Neural cell (in vitro differentiated cells): Measurements from ENCODE around the gene SERPINB3. TPM values are rescaled to one million over a fixed set of nuclear protein-coding genes. Genes with fewer than 3 reads are reported as not detected.
"Not testable (repeated sequence)": the region's sequence is repeated elsewhere in the genome, so short reads cannot be mapped to it uniquely, and the experiment has no call there.

Experiments used
- H2AFZ ChIP-seq: fragments of 200-600, 300-800 bp; sonication (generic), shearing (Covaris generic); 2 replicates; pipeline ENCODE4 v1.6.0; 2014; ENCODE audit warnings: low read depth, mild to moderate bottlenecking, antibody characterized with exemption, low read length, moderate library complexity
- H3F3A ChIP-seq: fragments of 200-600 bp; shearing (Covaris generic); 2 replicates; pipeline ENCODE4 v1.6.1; 2016; ENCODE audit warnings: mild to moderate bottlenecking, moderate library complexity, mixed read lengths, antibody characterized with exemption, low read length; ENCODE audit not compliant: insufficient read depth, poor library complexity, severe bottlenecking
- H3K27ac ChIP-seq: fragments of 200-600, 300-800 bp; sonication (generic), shearing (Covaris generic); 2 replicates; pipeline ENCODE4 v1.5.1; 2014; ENCODE audit warnings: mild to moderate bottlenecking, low read length, moderate library complexity
- H3K27me3 ChIP-seq: fragments of 300-800, 200-600 bp; sonication (generic), shearing (Covaris generic); 2 replicates; pipeline ENCODE4 v1.6.0; 2014; ENCODE audit warnings: mild to moderate bottlenecking, low read depth, low read length, moderate library complexity; ENCODE audit not compliant: insufficient read depth
- H3K36me3 ChIP-seq: fragments of 300-800, 200-600 bp; sonication (generic), shearing (Covaris generic); 2 replicates; pipeline ENCODE4 v1.5.1; 2014; ENCODE audit warnings: mild to moderate bottlenecking, antibody characterized with exemption, low read length, moderate library complexity; ENCODE audit not compliant: insufficient read depth
- H3K4me2 ChIP-seq: fragments of 300-800, 200-600 bp; sonication (generic), shearing (Covaris generic); 2 replicates; pipeline ENCODE4 v1.6.0; 2014; ENCODE audit warnings: mild to moderate bottlenecking, low read length
- H3K4me3 ChIP-seq: fragments of 300-800, 200-600 bp; sonication (generic), shearing (Covaris generic); 2 replicates; pipeline ENCODE4 v1.5.1; 2014; ENCODE audit warnings: mild to moderate bottlenecking, low read length, moderate library complexity
- H3K79me2 ChIP-seq: fragments of 200-600 bp; shearing (Covaris generic); replicated peaks from 2 replicates; pipeline ENCODE4 v1.6.0; 2014; ENCODE audit warnings: mild to moderate bottlenecking, low read length, moderate library complexity; ENCODE audit not compliant: insufficient read depth
- H3K9ac ChIP-seq: fragments of 300-800, 200-600 bp; sonication (generic), shearing (Covaris generic); 2 replicates; pipeline ENCODE4 v1.6.1; 2016; ENCODE audit warnings: mild to moderate bottlenecking, low read length, mixed read lengths
- H3K9me2 ChIP-seq: fragments of 200-600 bp; shearing (Covaris generic); 2 replicates; pipeline ENCODE4 v1.6.1; 2016; ENCODE audit warnings: mild to moderate bottlenecking, low read length, mixed read lengths; ENCODE audit not compliant: insufficient read depth
- H3K9me3 ChIP-seq: fragments of 200-600, 300-800 bp; sonication (generic), shearing (Covaris generic); 2 replicates; pipeline ENCODE4 v1.6.1; 2016; ENCODE audit warnings: mild to moderate bottlenecking, mixed run types, low read length, moderate library complexity, mixed read lengths
- H4K20me1 ChIP-seq: fragments of 200-600 bp; shearing (Covaris generic); 2 replicates; pipeline ENCODE4 v1.6.1; 2016; ENCODE audit warnings: mild to moderate bottlenecking, mixed run types; ENCODE audit not compliant: insufficient read depth
- CTCF ChIP-seq: fragments of 450-650 bp; IDR thresholded peaks from 2 replicates; pipeline ENCODE4 v1.5.1; 2014; ENCODE audit warnings: antibody characterized with exemption, mild to moderate bottlenecking, moderate library complexity; ENCODE audit not compliant: poor library complexity, severe bottlenecking
- EP300 ChIP-seq: fragments of 450-650 bp; conservative IDR thresholded peaks from 2 replicates; pipeline ENCODE4 v1.6.1; 2014; ENCODE audit warnings: antibody characterized with exemption, mild to moderate bottlenecking, moderate library complexity; ENCODE audit not compliant: poor library complexity, severe bottlenecking
- EZH2 ChIP-seq: fragments of 200-600, 300-800 bp; shearing (Covaris generic), sonication (generic); IDR thresholded peaks from 2 replicates; pipeline ENCODE4 v1.6.1; 2014; ENCODE audit warnings: antibody characterized with exemption, low read length, borderline replicate concordance, mild to moderate bottlenecking; ENCODE audit not compliant: insufficient read depth, poor library complexity, severe bottlenecking
- MXI1 ChIP-seq: fragments of 450-650 bp; conservative IDR thresholded peaks from 2 replicates; pipeline ENCODE4 v1.6.1; 2014; ENCODE audit warnings: antibody characterized with exemption, mild to moderate bottlenecking; ENCODE audit not compliant: poor library complexity, severe bottlenecking
- POLR2AphosphoS5 ChIP-seq: IDR thresholded peaks from 2 replicates; pipeline ENCODE4 v1.6.1; 2012
- RAD21 ChIP-seq: fragments of 450-650 bp; conservative IDR thresholded peaks from 2 replicates; pipeline ENCODE4 v1.6.1; 2014; ENCODE audit warnings: antibody characterized with exemption, mild to moderate bottlenecking, moderate library complexity
- REST ChIP-seq: IDR thresholded peaks from 2 replicates; pipeline ENCODE4 v1.6.1; 2012; ENCODE audit warnings: borderline replicate concordance
- SMC3 ChIP-seq: fragments of 450-650 bp; conservative IDR thresholded peaks from 2 replicates; pipeline ENCODE4 v1.6.1; 2014; ENCODE audit warnings: antibody characterized with exemption, mild to moderate bottlenecking, moderate library complexity; ENCODE audit not compliant: poor library complexity
- TAF1 ChIP-seq: IDR thresholded peaks from 2 replicates; pipeline ENCODE4 v1.6.1; 2012; ENCODE audit warnings: low read depth
- polyA plus RNA-seq: library from polyadenylated mRNA; depleted of rRNA; stranded (reverse); fragments of >200 nt; gene quantifications from 2 replicates; pipeline ENCODE4 v1.2.3, GENCODE V29; 2014

Gene SERPINB3
- polyA plus RNA-seq, 1 donor from 2014 or later, result not detected

GRCh38 chr18:63676526-63677323 is 15.0 kb upstream of the SERPINB3 start:
- no peaks in the 10 kb centered on the region for H3K79me2 ChIP-seq
- H3K27me3 ChIP-seq, result no peaks in the 10 kb centered on the region
- no peaks in the 10 kb centered on the region for H3K9me2 ChIP-seq
- no peak overlapping the region for H3K4me2 ChIP-seq
- no peak overlapping the region for H2AFZ ChIP-seq
- no peak for TF ChIP-seq RAD21
- H3K36me3 ChIP-seq, result no peaks in the 10 kb centered on the region
- no peaks in the 10 kb centered on the region for H3K9me3 ChIP-seq
- no peaks in the 10 kb centered on the region for H3F3A ChIP-seq
- no peaks in the 10 kb centered on the region for H4K20me1 ChIP-seq
- no peak overlapping the region for H3K9ac ChIP-seq
- no peak overlapping the region for H3K4me3 ChIP-seq
- no peak overlapping the region for H3K27ac ChIP-seq

GRCh38 chr18:63664571-63664970 is 2.9 kb upstream of the SERPINB3 start:
- no peaks in the 10 kb centered on the region for H3K9me3 ChIP-seq
- TF ChIP-seq EP300 (no peak), CTCF (no peak), SMC3 (no peak), TAF1 (no peak), POLR2AphosphoS5 (no peak), MXI1 (no peak), EZH2 (no peak), REST (no peak), RAD21 (no peak)

GRCh38 chr18:63658920-63659319 is 2.8 kb downstream of the SERPINB3 start:
- not testable (repeated sequence) for H3K9me3 ChIP-seq, H3F3A ChIP-seq, H2AFZ ChIP-seq, H3K4me3 ChIP-seq, H3K4me2 ChIP-seq, H3K9ac ChIP-seq, H3K36me3 ChIP-seq, H4K20me1 ChIP-seq, H3K27me3 ChIP-seq, H3K27ac ChIP-seq, H3K9me2 ChIP-seq, H3K79me2 ChIP-seq

More at GRCh38 chr18:63664571-63664970, 2.9 kb upstream of the SERPINB3 start:
- Histone ChIP-seq H2AFZ (no peak overlapping the region), H3K4me2 (no peak overlapping the region), H3K9me2 (no peaks in the 10 kb centered on the region), H3K27ac (no peak overlapping the region), H3K4me3 (no peak overlapping the region), H3K27me3 (no peaks in the 10 kb centered on the region), H3K9ac (no peak overlapping the region), H4K20me1 (no peaks in the 10 kb centered on the region), H3F3A (no peaks in the 10 kb centered on the region), H3K36me3 (no peaks in the 10 kb centered on the region), H3K79me2 (no peaks in the 10 kb centered on the region)

- not testable (repeated sequence) for H3K27ac ChIP-seq, H3K9me2 ChIP-seq, H3F3A ChIP-seq, H3K4me3 ChIP-seq, H3K79me2 ChIP-seq, H3K27me3 ChIP-seq, H3K4me2 ChIP-seq, H4K20me1 ChIP-seq, H3K36me3 ChIP-seq, H3K9me3 ChIP-seq, H3K9ac ChIP-seq, H2AFZ ChIP-seq
These were observed 11.4 kb downstream of the SERPINB3 start for GRCh38 chr18:63650271-63650670.
